Neutrophil (primary cell): ENCODE results near the gene NFIB.

ENCODE experiments used
- H3K27ac ChIP-seq: fragments of 200-600 bp; sonication (generic); 2 replicates; pipeline ENCODE4 v1.5.1; 2016; ENCODE audit warnings: mild to moderate bottlenecking, moderate library complexity
- H3K27me3 ChIP-seq: fragments of 200-600 bp; sonication (generic); 2 replicates; pipeline ENCODE4 v1.6.0; 2016; ENCODE audit warnings: mild to moderate bottlenecking
- H3K36me3 ChIP-seq: fragments of 200-600 bp; sonication (generic); 2 replicates; pipeline ENCODE4 v1.5.1; 2017
- H3K4me1 ChIP-seq, 2 experiments: fragments of 200-600 bp in 1 of 2; sonication (generic) in 1 of 2; 1 replicate in 1 of 2; 2 replicates in 1 of 2; pipeline versions ENCODE4 v1.5.1 to v1.6.1; 2013 to 2016; ENCODE audit warnings: low read depth in 1 of 2, low read length in 1 of 2, mild to moderate bottlenecking in 1 of 2, moderate library complexity in 1 of 2; ENCODE audit not compliant: control insufficient read depth in 1 of 2, insufficient read depth in 1 of 2
- H3K4me3 ChIP-seq, 2 experiments: fragments of 200-600 bp in 1 of 2; sonication (generic) in 1 of 2; 1 replicate in 1 of 2; 2 replicates in 1 of 2; pipeline ENCODE4 v1.5.1; 2013 to 2016; ENCODE audit warnings: low read depth in 1 of 2, low read length in 1 of 2, mild to moderate bottlenecking in 1 of 2, moderate library complexity in 1 of 2
- H3K9me3 ChIP-seq: fragments of 200-600 bp; sonication (generic); 2 replicates; pipeline ENCODE4 v1.5.1; 2016
- CTCF ChIP-seq: fragments of 200-600 bp; sonication (generic); IDR thresholded peaks from 2 replicates; pipeline ENCODE4 v1.5.1; 2016; ENCODE audit warnings: antibody characterized with exemption

NFIB gene

GRCh38 chr9:14198841-14199455 lies 115.0 kb downstream of the NFIB start:
- Histone ChIP-seq H3K9me3 (no peaks in the 10 kb centered on the region), H3K4me1 (no peaks in the 10 kb centered on the region), H3K27me3 (no peaks in the 10 kb centered on the region), H3K4me3 (no peak overlapping the region), H3K27ac (no peak overlapping the region), H3K36me3 (no peaks in the 10 kb centered on the region)
- TF ChIP-seq CTCF, result no peak

DNA sequence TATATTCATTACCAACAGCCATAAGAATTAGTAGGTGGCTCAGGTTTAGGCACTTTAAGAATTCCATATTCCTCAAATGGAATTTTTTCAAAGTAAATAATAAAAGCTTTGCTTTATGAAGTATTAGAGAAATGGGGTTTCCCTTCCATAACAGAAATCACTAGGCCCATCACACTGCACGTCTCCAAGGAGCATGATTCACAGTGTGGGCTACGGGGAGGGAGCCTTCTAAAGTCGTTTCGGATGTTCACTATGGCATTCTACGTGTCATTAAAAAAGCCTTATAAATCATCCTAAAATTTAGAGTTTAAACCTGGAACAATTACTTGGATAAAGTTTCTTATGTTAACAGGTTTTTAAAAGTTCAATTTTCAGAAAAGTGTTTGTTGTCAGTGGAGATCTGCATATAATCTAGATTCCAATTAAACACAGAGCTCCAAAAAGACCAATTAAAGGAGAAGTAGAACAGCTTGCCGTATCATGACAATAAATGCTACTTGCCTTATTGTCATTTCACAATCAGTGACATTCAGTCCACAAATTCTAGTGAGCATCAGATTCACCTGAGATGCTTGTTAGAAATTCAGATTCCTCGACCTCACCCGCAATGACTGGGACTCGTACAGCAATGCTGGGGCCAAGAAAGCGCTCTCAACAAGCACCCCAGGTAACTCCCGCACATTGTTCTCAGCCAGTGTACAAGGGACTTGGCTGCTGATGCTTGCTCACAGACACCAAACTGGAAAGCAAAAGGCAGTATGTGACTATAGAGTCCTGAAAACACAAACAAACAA lies 115.7 kb downstream of the NFIB start:
- no peak for TF ChIP-seq CTCF
- no peaks in the 10 kb centered on the region for H3K36me3 ChIP-seq
- no peaks in the 10 kb centered on the region for H3K4me1 ChIP-seq
- H3K4me3 ChIP-seq, result no peak overlapping the region
- H3K9me3 ChIP-seq, result no peaks in the 10 kb centered on the region
- no peaks in the 10 kb centered on the region for H3K27me3 ChIP-seq
- no peak overlapping the region for H3K27ac ChIP-seq

DNA sequence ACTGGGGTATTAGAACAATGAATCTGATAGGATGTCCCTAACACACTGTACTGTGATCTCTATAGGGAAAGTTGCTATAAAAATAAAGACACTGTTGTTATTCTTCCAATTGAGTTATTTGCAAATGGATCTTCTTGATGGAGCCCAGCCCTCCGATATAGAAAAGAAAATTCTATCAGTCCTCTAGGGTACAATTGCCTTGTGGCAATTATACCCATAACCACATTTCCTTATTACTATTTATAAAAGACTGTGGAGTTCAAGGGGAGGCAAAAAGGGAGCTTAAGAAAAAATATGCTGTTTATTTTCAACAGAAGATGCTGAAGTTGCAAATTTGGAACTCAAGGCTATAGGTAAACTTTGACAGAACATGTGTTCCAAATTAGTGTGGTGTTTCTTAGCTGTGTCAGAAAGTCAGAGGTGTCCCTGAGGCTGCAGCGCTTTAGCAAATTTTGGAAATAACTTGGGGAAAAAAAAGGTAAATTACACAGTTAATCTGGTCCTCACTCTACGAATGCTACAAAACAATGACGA lies 116.5 kb downstream of the NFIB start:
- no peaks in the 10 kb centered on the region for H3K27me3 ChIP-seq
- no peak for TF ChIP-seq CTCF
- H3K4me1 ChIP-seq, result no peaks in the 10 kb centered on the region
- H3K27ac ChIP-seq, result no peak overlapping the region
- no peak overlapping the region for H3K4me3 ChIP-seq
- H3K9me3 ChIP-seq, result no peaks in the 10 kb centered on the region
- H3K36me3 ChIP-seq, result no peaks in the 10 kb centered on the region

DNA sequence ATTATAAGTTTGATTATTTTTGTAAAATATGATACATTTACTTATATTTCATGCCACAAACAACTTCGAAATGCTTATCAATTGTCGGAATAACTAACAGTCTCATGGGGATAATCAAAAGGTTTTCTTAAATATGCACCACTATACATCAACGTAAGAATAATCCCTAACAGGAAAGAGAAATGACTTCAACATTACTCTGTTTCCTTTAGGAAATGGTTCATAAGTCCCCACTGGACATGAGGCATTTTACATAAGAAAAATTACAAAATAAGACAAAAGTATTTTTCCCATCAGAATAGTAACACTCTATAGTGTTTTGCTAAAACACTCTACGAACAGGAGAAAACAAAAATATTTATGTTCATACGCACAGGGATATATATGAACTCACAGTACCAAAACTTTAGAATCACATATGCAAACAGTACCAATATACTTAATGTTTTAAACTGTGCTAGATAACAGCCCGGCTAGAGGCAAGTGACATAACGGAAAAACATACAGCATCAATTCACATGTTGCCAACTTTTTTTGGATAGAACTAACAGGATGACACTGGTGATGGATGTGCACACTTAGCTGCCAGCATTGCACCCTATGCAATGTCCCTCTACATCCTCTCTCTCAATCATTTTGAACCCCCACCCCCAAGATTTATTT lies 120.5 kb downstream of the NFIB start:
- no peaks in the 10 kb centered on the region for H3K36me3 ChIP-seq
- TF ChIP-seq CTCF, result no peak
- no peaks in the 10 kb centered on the region for H3K9me3 ChIP-seq
- H3K27me3 ChIP-seq, result no peaks in the 10 kb centered on the region
- no peaks in the 10 kb centered on the region for H3K4me1 ChIP-seq
- no peak overlapping the region for H3K27ac ChIP-seq
- H3K4me3 ChIP-seq, result no peak overlapping the region

DNA sequence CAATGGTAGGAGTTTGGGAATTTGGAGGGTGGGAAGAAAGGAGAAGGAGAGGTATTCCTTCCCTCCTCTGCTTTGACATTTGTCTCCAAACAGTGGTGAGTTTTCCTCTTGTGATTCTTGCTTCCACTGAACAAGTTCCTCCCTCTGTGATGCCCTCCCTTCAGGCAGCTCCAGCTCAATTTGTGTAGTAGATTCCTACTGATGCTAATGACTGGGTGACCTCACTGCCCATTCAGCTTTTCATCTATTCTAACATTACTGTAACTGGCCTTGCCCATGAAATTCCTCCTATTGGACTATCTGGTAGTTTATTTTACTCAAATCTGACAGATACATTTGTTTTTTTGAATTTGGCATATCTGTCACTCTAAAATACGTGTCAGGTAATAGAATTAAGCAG lies 121.4 kb downstream of the NFIB start:
- Histone ChIP-seq H3K9me3 (no peaks in the 10 kb centered on the region), H3K4me3 (no peak overlapping the region), H3K27me3 (no peaks in the 10 kb centered on the region), H3K27ac (no peak overlapping the region), H3K4me1 (no peaks in the 10 kb centered on the region), H3K36me3 (no peaks in the 10 kb centered on the region)
- no peak for TF ChIP-seq CTCF
